IMR-90 (cell line): ENCODE data around the gene ZNF708.

Source experiments
- MAFK ChIP-seq: IDR thresholded peaks from 2 replicates; pipeline ENCODE4 v1.6.1; 2012; ENCODE audit warnings: low read depth, low read length, improper control_type of control experiment
- MXI1 ChIP-seq: IDR thresholded peaks from 2 replicates; pipeline ENCODE4 v1.6.1; 2012; ENCODE audit warnings: low read depth, mild to moderate bottlenecking, low read length, moderate library complexity, borderline replicate concordance
- POLR2A ChIP-seq: IDR thresholded peaks from 2 replicates; pipeline ENCODE4 v1.6.1; 2012; ENCODE audit warnings: mild to moderate bottlenecking, low read depth, low read length
- RCOR1 ChIP-seq: IDR thresholded peaks from 2 replicates; pipeline ENCODE4 v1.6.1; 2012; ENCODE audit warnings: mild to moderate bottlenecking, low read length, improper control_type of control experiment; ENCODE audit not compliant: insufficient replicate concordance
- RFX5 ChIP-seq: IDR thresholded peaks from 2 replicates; pipeline ENCODE4 v1.8.0; 2012; ENCODE audit warnings: low read depth, mild to moderate bottlenecking, low read length, moderate library complexity
- SMC3 ChIP-seq: fragments of 150-350 bp; IDR thresholded peaks from 2 replicates; pipeline ENCODE4 v1.6.1; 2016; ENCODE audit warnings: low read depth, mild to moderate bottlenecking, antibody characterized with exemption, low read length, moderate library complexity
- TF ChIP-seq, protein P1 (sequence below): conservative IDR thresholded peaks from 2 replicates; pipeline ENCODE4 v1.5.1; 2012; ENCODE audit warnings: mild to moderate bottlenecking, low read depth, low read length, improper control_type of control experiment

- TF ChIP-seq RFX5 = no peak
- TF ChIP-seq POLR2A = no peak
- TF ChIP-seq, protein P1, sequence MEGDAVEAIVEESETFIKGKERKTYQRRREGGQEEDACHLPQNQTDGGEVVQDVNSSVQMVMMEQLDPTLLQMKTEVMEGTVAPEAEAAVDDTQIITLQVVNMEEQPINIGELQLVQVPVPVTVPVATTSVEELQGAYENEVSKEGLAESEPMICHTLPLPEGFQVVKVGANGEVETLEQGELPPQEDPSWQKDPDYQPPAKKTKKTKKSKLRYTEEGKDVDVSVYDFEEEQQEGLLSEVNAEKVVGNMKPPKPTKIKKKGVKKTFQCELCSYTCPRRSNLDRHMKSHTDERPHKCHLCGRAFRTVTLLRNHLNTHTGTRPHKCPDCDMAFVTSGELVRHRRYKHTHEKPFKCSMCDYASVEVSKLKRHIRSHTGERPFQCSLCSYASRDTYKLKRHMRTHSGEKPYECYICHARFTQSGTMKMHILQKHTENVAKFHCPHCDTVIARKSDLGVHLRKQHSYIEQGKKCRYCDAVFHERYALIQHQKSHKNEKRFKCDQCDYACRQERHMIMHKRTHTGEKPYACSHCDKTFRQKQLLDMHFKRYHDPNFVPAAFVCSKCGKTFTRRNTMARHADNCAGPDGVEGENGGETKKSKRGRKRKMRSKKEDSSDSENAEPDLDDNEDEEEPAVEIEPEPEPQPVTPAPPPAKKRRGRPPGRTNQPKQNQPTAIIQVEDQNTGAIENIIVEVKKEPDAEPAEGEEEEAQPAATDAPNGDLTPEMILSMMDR = no peak
- TF ChIP-seq MXI1 = no peak
- no peak for TF ChIP-seq SMC3
- TF ChIP-seq MAFK = no peak
- TF ChIP-seq RCOR1 = no peak
These were observed 20.4 kb downstream of the ZNF708 start for GRCh38 chr19:21308773-21309172.
